HG03565 (cell line): ENCODE results near the gene CMIP.

Source experiments
- ATAC-seq: cut with Tn5 transposase; IDR thresholded peaks from one replicate; pipeline ENCODE4 v1.9.1; 2021; ENCODE audit warnings: mild to moderate bottlenecking, moderate library complexity; ENCODE audit not compliant: unreplicated experiment

Gene CMIP

DNA sequence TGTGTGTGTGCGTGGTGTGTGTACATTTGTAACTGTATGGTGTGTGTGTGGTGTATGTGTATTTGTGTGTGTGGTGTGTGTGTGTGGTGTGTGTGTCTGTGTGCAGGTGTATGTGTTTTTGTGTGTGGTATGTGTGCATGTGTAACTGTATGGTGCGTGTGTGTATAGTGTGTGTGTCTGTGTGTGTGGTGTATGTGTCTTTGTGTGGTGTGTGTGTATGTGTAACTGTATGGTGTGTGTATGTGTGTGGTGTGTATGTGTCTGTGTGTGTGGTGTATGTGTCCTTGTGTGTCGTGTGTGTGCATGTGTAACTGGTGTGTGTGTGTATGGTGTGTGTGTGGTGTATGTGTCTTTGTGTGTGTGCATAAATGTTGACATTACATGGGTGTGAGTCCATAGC is 170.8 kb downstream of the CMIP start:
- no peak for ATAC-seq

DNA sequence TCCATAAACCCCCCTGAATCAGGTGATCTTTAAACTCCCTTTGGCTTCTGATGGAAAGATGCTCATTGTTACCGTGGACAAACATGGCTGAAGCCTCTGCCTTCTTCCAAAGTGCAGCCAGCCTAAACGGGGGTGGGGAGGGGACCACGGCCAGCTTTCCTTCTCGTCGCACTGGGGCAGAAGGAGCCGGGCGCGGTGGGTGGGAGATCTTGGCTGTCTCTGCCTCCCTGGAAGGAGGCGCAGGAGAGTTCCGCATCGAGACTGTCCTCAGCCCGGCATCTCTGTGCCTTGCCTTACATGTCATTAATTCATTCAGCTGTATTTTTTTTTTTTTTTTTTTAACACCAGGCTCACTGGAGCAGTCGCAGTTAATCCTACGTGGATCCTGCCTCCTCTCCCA is 171.2 kb downstream of the CMIP start:
- ATAC-seq = no peak

DNA sequence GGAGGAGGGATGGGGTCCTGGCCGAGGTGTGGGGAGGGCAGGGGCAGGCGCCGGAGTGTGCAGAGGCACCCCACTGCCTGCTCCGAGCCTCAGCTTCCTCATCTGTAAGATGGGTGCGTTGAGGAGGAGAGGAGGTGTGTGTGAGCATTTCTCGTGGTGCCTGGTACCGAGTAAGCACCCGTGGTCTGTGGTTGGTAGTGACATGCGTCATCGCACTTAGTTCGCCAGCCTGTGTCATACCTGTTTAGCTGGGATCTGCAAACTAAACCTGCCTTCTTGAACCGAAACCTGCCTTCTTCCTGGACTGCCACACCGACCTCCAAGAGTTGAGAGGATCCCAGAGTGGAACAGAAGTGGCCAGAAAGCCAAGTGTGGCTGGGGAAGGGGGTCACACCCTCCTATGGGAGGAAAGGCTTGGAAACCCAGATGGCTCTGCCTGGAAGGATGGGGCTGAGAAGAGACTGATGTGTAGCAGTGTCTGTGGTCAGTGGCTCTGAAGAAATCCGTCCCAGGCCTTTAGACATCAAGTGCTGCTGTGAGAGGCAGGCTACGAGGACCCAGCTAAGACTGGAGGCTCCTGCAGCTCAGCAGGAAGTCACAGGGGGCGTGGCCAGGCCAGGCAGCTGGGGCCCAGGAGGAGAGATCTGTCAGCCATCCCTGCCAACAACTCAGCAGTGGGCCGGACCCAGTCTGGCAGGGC is 171.9 kb downstream of the CMIP start:
- ATAC-seq = peak; percentile 64

DNA sequence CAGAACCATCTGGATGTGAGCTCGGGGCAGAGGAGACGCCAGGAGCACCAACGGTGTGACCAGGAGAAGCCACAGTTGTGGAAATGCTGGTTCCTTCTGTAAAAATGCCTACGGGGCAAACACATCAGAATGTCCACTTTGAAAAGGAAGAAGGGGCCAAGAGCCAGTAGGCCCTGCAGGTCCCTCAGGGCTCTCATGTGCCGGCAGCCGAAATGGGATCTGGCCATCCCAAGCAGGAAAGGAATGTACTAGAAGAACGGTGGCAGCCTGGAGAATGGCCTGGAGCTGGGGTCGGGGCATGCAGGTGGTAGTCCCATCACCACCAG is 172.4 kb downstream of the CMIP start:
- no peak for ATAC-seq

DNA sequence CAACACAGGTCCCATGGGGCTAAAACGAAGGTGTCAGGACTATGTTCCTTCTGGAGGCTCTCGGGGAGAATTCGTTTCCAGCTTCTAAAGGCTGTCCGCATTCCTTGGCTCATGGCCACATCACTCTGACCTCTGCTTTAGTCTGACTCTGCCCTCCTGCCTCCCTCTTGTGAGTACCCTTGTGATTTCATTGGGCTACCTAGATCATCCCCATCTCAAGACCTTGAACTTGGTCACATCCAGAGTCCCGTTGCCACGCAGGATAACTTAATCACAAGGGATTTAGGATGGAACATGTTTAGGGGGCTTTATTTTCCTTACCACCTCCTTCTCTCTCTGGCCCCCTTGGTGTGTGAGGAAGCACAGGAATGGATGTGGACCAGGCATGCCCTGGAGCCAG is 173.6 kb downstream of the CMIP start:
- no peak for ATAC-seq

DNA sequence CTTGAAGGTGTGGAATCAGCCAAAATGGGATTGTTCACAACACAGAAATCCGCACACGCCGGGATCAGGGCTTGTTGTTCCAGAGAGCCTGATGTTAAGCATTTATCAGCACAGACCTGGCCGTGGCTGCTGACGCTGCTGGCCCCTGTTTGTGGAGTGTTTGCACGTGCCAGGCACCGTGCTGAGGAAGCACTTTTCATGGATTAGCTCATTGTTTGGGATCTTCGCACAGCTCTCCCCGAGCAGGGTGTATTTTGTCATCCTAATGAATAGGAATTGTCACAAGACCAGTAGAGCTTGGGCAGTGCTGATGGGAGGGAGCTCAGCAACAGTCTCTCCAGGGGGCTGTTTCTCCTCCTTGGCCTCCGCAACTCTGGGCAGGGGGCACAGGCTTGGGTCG is 174.1 kb downstream of the CMIP start:
- no peak for ATAC-seq

DNA sequence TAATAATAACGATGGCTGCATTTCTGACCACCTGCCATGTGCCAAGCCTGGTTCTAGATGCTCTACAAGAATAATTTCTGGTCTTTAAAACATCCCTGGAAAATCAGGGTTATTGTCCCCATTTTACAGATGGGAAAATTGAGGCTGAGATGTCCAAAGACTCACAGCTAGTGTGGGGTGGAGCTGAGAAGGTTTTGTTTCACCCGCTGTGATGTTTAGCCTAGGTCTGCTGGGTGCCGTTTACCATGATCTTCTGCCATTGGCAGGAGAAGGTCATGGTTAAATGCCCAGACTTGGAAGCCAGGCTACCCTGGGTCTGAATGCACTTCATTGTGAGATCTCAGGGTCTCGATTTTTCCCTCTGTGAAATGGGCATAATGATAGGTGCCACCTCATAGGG is 175.4 kb downstream of the CMIP start:
- ATAC-seq = no peak

DNA sequence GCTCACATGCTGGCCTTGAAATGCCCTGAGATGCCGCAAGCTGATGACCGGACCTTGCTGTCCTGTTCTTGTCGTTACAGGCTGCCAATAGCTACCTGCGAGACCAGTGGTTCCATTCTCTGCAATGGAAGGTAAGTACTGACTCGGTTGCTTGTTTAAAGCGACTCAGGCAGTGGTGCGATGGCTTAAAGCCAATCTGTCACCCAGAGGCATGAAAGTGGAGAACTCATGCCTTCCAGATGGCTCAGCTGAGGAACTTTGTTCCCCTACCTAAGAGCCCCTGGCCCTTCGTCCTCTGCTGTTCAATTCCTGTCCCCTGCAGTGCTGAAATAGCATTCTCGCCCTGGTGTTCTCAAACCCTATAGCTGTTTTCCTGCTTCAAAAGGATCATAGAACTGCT is 176.2 kb downstream of the CMIP start:
- no peak for ATAC-seq

DNA sequence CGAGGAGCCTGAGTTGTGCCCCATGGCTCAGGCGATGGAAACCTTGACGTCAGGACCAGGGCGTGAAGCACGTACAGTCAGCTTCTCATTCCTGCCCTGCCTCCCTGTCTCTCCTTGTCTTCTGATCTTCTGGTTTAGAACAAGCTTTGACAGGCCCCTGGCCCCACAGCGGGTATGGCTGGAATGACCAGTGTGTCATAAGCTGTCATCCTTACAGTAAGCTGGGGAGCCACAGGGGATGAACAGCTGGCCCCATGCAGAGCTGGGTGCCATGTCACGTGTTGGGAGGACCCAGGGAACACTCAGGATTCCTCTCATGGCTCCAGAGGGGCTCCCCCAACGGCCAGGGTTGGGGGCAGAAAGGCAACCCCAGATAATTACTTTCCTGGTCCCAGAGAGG is 176.9 kb downstream of the CMIP start:
- no peak for ATAC-seq

DNA sequence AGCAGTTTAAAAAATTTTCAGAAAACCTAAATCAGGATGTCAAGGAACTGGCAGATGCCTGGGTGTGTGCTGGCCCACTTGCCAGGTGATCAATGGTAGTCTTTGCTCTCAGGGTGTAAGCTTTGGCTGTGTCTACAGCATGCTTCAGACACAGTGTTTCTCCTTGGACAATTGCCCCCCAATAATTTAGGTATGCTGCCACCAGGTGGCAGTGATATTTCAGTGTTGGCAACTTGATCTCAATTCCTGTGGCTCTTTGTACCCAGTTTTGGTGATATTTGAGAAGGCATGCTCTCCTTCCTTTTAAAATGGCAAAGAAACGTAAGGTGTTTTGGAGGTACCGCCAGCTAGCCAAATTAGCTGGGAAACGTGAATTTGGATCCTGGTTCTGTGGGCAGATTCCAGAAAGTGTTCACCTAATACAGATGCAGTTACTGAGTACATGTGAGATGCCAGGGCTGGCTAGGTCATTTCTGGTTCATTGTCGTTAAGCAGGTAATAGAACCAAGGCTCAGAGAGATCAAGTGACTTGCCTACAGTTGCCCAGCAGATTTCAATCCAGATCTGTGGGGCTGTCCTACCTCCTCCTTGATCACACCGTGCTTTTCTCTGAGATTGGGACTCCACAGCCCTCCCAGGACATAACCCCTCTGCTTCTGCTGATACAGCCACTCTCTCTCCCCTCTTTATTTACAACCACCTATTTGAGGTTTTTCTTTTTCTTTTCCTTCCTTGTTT is 178.9 kb downstream of the CMIP start:
- ATAC-seq = no peak

DNA sequence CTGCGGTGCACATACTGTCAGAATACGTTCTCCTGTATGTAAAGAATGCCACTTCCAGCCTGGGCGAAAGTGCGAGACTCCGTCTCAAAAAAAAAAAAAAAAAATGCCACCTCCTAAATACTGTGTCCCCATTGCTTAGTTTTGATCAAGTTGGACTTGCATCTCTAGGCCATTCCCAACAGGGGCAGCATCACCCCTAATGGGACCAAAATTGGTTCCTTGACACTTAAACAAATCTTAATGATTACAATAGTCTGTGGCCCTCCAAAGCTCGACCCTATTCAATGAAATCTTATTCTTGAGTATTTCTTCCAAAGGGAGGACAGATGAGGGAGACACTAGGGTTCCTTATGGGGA is 179.8 kb downstream of the CMIP start:
- no peak for ATAC-seq

DNA sequence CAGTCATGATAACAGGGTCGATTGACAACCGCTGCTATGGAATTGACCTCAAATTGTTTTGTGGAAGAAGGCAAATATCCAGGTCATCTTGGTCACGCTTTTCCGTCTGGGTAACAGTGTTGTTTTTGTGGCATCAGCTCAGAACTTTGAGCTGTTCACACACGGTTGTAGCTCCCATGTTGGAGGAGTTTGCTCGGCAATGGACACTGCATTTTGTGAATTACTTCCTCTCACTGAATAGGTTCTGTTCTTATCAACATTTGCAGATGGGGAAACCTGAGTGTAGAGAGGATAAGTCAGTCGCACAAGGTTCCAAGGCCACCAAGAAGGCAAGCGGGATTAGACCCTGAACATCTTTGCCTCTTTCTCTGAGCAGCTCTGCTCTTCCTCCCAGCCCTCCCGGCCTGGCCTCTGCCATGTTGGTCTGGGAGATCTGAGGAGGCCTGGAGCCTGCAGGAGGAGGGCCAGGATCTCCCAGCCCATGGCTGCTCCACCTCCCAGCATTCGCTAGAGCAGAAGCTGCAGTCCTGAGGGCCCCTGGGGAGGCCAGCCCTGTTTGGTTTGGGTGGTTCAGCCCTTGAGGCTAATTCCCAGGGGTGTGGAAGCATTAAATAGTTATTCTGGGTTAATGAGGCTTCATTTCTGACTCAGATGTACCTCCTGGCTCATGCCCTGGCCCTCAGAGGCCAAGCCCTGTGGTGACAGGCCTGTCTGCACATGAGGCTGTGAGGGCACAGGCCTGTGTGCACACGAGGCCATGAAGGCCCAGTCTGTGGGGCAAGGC is 180.3 kb downstream of the CMIP start:
- no peak for ATAC-seq

DNA sequence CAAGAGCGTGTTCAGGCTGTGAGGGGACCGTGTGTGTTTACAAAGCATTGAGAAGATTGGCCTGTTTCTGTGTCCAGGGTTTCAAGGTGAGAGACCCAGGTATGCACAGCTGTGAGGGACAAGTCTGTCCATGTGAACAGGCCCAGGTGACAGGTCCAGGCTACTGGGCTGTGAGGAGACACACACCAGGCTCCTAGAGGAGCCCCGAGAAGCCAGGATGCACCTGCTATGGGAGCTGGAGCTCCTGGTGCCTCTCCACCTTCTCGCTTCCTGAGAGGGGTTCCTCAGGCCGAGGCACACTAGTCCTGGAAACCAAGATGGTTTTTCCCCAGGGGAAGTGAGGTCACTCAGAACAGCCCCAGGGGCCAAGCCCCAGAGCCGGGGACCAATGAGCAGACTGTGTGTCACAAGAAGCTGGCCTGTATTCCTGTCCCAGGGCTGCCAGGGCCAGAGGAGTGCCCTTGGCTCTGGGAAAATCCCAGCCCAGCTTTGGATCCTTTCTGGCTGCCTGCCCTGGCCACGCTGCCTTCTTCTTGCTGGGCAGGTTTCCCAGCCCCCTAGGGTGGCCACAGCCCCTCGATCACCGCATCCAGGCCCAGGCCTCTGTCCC is 181.0 kb downstream of the CMIP start:
- ATAC-seq = peak; percentile 57

DNA sequence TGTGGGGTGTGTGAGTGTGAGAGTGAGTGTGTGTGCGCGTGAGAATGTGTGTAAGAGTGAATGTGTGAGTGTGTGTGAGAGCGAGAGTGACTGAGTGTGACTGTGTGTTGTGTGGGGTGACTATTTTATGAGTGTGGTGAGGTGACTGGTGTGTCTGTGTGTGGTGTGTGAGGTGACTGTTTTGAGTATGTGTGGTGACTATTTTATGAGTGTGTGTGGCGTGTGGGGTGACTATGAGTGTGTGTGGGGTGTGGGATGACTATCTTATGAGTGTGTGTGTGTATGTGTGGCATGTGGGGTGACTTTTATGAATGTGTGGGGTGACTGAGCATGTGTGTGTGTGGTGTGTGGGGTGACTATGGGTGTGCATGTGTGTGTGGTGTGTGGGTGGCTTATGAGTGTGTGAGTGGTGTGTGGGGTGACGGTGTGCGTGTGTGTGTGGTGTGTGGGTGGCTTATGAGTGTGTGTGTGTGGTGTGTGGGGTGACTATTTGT is 181.6 kb downstream of the CMIP start:
- no peak for ATAC-seq

DNA sequence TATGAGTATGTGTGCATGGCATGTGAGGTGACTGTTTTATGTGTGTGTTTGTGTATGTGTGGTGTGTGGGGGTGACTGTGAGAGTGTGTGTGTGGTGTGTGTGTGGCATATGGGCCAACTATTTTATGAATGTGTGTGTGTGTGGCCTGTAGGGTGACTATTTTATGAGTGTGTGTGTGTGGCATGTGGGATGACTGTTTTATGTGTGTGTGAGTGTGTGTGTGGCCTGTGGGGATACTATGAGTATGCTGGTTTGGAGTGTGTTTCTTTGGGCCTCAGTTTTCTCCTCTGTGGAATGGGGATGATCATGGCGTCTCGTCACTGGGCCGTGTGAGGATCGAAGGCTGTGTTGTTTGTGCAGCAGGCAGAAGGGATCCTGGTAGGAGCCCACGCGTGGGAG is 182.4 kb downstream of the CMIP start:
- ATAC-seq = no peak

DNA sequence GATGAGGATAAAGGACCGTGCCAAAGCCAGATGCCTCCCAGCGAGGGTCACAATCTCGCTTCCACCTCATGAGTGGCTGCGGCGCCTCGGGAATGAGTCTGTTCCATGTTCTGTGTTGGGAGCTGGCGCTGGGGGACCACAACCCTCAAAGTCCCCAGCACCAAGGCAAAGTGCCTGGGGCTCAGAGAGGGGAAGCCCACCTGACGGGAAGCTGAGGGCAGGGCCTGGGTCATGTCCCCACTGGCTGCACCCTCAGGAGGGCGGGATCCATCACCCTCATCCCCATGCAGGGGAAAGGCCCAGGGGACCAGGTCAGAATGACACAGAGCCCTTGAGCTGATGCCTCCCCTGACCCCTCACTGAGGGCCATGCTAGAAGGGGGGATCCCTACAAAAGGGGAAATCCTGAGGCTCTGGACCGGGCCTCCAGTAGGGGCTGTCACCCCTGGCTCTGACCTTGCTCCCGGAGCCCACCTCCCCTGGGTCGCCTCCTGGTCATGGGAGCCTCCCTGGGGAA is 183.2 kb downstream of the CMIP start:
- no peak for ATAC-seq

DNA sequence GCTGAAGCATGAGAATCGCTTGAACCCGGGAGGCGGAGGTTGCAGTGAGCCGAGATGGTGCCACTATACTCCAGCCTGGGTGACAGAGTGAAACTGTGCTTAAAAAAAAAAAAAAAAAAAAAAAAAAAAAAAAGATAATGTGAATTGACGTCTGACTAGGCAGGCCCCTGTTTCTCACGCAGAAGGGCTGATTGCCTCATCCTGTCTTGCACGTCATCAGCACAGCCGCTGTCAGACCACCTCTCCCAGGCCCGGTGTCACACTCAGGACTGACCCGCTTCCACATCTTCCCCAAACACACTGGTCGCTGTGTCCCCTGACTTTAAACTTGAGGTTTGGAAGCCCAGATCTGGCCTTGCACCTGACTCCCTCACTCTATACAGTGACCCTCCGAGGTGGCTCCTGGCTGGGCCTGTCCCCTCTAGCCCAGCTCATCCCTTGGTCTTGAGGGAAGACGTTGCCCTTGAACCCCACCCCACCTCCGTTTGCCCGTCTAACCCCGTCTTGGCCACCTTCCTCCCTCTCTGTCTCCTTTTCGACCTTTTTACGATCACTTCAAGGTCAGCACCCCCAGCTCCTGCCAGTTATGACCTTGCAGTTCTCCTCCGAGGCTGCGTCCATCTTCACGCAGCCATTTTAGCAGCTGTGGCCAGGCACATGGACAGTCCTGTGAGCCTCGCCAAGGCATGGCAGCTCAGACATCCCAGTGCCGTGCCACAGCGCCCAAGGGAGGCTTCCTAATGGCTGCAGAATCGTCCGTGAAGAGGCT is 184.6 kb downstream of the CMIP start:
- ATAC-seq = no peak

DNA sequence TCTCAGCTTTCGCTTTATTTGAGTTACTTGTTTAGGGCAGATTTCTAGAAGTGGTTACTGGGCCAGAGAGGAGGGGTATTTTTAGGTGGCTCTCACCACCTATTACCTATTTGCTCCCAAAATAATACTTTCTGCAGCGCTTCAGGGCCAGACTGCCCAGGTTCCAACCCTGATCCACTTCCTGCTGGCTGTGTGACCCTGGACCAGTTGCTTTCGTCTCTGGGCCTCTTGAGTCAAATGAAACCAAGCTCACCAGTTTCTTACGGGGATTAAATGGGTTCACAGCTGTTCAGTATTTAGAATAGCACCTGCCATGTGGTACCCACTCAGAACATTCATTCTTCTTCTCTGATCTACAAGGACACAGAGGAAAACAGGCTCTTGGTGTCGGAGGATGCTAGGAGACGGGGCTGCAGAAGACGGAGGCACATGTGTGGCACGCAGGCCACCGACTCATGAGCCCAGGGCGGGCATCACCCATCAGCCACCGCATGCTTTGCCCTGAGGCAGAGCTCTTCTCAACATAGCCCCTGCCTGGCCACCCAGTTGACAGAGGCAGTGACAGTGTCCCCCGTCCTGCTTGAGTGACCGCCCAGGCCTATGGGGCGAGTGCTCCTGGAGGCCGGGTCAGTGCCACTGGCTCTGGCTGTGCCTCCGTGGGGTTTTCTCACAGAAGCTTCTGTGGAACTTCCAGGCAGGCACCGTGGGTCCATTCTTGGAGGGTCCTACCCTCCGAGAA is 185.5 kb downstream of the CMIP start:
- no peak for ATAC-seq

DNA sequence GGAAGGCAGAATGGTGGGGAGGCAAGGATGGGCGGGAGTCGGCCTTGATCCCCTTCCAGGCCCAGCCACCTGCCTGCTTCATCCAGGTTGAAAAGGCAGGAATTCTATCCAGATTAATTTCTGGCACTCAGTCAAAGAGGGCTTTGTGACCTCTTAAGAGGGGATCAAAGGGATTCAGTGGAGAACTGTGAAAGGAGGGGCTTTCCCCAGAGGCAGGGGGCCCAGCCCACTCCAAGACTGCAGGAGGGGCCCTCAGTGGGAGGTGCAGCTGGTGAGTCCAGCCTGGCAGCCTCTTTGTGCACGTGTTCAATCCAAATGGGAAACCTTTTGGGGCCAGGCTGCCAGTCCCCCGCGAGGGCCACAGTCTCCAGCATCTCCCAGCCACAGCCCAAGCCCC is 186.0 kb downstream of the CMIP start:
- ATAC-seq = no peak
